K562 (cell line): Measurements from ENCODE around the gene CRKL. TPM values are rescaled to one million over a fixed set of nuclear protein-coding genes. Genes with fewer than 3 reads are reported as not detected.

ENCODE experiments used
- BHLHE40 ChIP-seq: IDR thresholded peaks from 2 replicates; pipeline ENCODE4 v1.6.1; 2011; ENCODE audit warnings: low read length, improper control_type of control experiment
- CEBPG ChIP-seq, 3 experiments: fragments of 200-800 bp in 1 of 3; sonication (Bioruptor generic) in 1 of 3; sonication (generic) in 1 of 3; formaldehyde crosslinking in 1 of 3; IDR thresholded peaks in 2 of 3; conservative IDR thresholded peaks in 1 of 3; 2 replicates each; pipeline versions ENCODE4 v1.6.1 to v1.8.0; 2016 to 2022; ENCODE audit warnings: missing compliant biosample characterization in 2 of 3, missing genetic modification characterization in 2 of 3, mild to moderate bottlenecking in 1 of 3, missing genetic modification reagents in 1 of 3
- HDAC3 ChIP-seq: fragments of 450-650 bp; IDR thresholded peaks from 2 replicates; pipeline ENCODE4 v1.6.1; 2018; ENCODE audit warnings: borderline replicate concordance, mild to moderate bottlenecking, moderate library complexity; ENCODE audit not compliant: partially characterized antibody
- HDAC6 ChIP-seq: IDR thresholded peaks from 2 replicates; pipeline ENCODE4 v1.6.1; 2012; ENCODE audit warnings: low read depth, mild to moderate bottlenecking, control low read depth, inconsistent platforms, low read length, moderate library complexity
- HMG20B ChIP-seq: fragments of 250-450 bp; sonication (Bioruptor Pico); IDR thresholded peaks from 2 replicates; pipeline ENCODE4 v1.5.0; 2021; ENCODE audit warnings: mild to moderate bottlenecking
- KLF1 ChIP-seq: fragments of 450-650 bp; IDR thresholded peaks from 2 replicates; pipeline ENCODE4 v1.6.1; 2016; ENCODE audit warnings: missing genetic modification characterization, missing compliant biosample characterization
- LEF1 ChIP-seq: fragments of 450-650 bp; IDR thresholded peaks from 2 replicates; pipeline ENCODE4 v1.6.1; 2016; ENCODE audit warnings: mild to moderate bottlenecking
- MCM3 ChIP-seq: fragments of 450-650 bp; IDR thresholded peaks from 2 replicates; pipeline ENCODE4 v1.6.1; 2016
- POLR3A ChIP-seq: IDR thresholded peaks from 2 replicates; pipeline ENCODE4 v1.6.1; 2011; ENCODE audit warnings: borderline replicate concordance, mild to moderate bottlenecking, moderate library complexity; ENCODE audit not compliant: insufficient read length, insufficient read depth; ENCODE audit errors: extremely low read depth
- RCOR1 ChIP-seq, 2 experiments: IDR thresholded peaks; 2 replicates each; pipeline ENCODE4 v1.6.1; 2012; ENCODE audit warnings: low read depth in 2 of 2, low read length in 2 of 2, borderline replicate concordance in 1 of 2, improper control_type of control experiment in 1 of 2
- SMAD1 ChIP-seq: fragments of 150-350 bp; IDR thresholded peaks from 2 replicates; pipeline ENCODE4 v1.6.1; 2014; ENCODE audit warnings: low read length, low read depth; ENCODE audit not compliant: partially characterized antibody
- SMARCC2 ChIP-seq: fragments of 450-650 bp; IDR thresholded peaks from 2 replicates; pipeline ENCODE4 v1.6.1; 2017; ENCODE audit warnings: antibody characterized with exemption, moderate library complexity, mild to moderate bottlenecking, low read depth
- SMARCE1 ChIP-seq: fragments of 450-650 bp; IDR thresholded peaks from 2 replicates; pipeline ENCODE4 v1.7.1; 2016; ENCODE audit warnings: mild to moderate bottlenecking
- SOX6 ChIP-seq: fragments of 450-650 bp; IDR thresholded peaks from 2 replicates; pipeline ENCODE4 v1.6.1; 2014; ENCODE audit warnings: mild to moderate bottlenecking
- STAT5B ChIP-seq: fragments of 250-450 bp; sonication (Bioruptor Pico); IDR thresholded peaks from 2 replicates; pipeline ENCODE4 v1.8.0; 2021; ENCODE audit warnings: mild to moderate bottlenecking, inconsistent platforms
- TGIF2 ChIP-seq: sonication (generic); formaldehyde crosslinking; IDR thresholded peaks from 2 replicates; pipeline ENCODE4 v1.8.1; 2022; ENCODE audit warnings: mild to moderate bottlenecking, missing genetic modification reagents, moderate library complexity
- ZBTB7A ChIP-seq: IDR thresholded peaks from 2 replicates; pipeline ENCODE4 v1.6.1; 2011; ENCODE audit warnings: low read depth, mild to moderate bottlenecking, low read length, moderate library complexity, borderline replicate concordance; ENCODE audit not compliant: control insufficient read depth
- ZC3H4 ChIP-seq: sonication (generic); formaldehyde crosslinking; IDR thresholded peaks from 2 replicates; pipeline ENCODE4 v1.9.0; 2021; ENCODE audit warnings: missing genetic modification reagents, borderline replicate concordance
- polyA plus RNA-seq, 8 experiments: library from polyadenylated mRNA; depleted of rRNA in 4 of 8; stranded (reverse) in 5 of 8; unstranded in 3 of 8; fragments of >200 nt; fragmentation: Nextera tagmentation in 2 of 8; fragmentation: Illumina TruSeq in 1 of 8; extraction: Ambion mirVana in 2 of 8; extraction: Trizol in 1 of 8; gene quantifications; 2 replicates each; pipeline versions ENCODE4 v1.2.1 to v1.2.3, GENCODE V29; 2011 to 2014; ENCODE audit warnings: inconsistent platforms in 1 of 8, missing spikeins in 1 of 8
- total RNA-seq, 7 experiments: library from RNA; depleted of rRNA in 6 of 7; stranded (reverse); fragments of >200 nt in 6 of 7; fragmentation: Illumina TruSeq in 2 of 7; extraction: Trizol in 2 of 7; gene quantifications; 2 replicates each; pipeline versions ENCODE4 v1.2.1 to v1.2.3, GENCODE V29; 2011 to 2021; ENCODE audit warnings: low replicate concordance in 1 of 7
- TF ChIP-seq, protein P1 (sequence below): IDR thresholded peaks from 2 replicates; pipeline ENCODE4 v1.6.1; 2011; ENCODE audit not compliant: insufficient read length; ENCODE audit errors: extremely low read depth
- TF ChIP-seq, protein P2 (sequence below): fragments of 450-650 bp; formaldehyde crosslinking; IDR thresholded peaks from 2 replicates; pipeline ENCODE4 v1.4.0; 2022; ENCODE audit warnings: missing genetic modification characterization
- TF ChIP-seq, protein P3 (sequence below): fragments of 200-800 bp; sonication (Bioruptor generic); IDR thresholded peaks from 2 replicates; pipeline ENCODE4 v1.6.1; 2017; ENCODE audit warnings: missing genetic modification characterization, missing compliant biosample characterization
- TF ChIP-seq, protein P4 (sequence below): fragments of 450-650 bp; IDR thresholded peaks from 2 replicates; pipeline ENCODE4 v1.6.1; 2016; ENCODE audit warnings: missing biosample characterization, missing genetic modification characterization

CRKL gene
- total and polyA plus RNA-seq, 9 of the 15 experiments (the other 6 are each of a cell fraction or from before 2014, with no cell fraction given): 100 to 263 (median 124) TPM

DNA sequence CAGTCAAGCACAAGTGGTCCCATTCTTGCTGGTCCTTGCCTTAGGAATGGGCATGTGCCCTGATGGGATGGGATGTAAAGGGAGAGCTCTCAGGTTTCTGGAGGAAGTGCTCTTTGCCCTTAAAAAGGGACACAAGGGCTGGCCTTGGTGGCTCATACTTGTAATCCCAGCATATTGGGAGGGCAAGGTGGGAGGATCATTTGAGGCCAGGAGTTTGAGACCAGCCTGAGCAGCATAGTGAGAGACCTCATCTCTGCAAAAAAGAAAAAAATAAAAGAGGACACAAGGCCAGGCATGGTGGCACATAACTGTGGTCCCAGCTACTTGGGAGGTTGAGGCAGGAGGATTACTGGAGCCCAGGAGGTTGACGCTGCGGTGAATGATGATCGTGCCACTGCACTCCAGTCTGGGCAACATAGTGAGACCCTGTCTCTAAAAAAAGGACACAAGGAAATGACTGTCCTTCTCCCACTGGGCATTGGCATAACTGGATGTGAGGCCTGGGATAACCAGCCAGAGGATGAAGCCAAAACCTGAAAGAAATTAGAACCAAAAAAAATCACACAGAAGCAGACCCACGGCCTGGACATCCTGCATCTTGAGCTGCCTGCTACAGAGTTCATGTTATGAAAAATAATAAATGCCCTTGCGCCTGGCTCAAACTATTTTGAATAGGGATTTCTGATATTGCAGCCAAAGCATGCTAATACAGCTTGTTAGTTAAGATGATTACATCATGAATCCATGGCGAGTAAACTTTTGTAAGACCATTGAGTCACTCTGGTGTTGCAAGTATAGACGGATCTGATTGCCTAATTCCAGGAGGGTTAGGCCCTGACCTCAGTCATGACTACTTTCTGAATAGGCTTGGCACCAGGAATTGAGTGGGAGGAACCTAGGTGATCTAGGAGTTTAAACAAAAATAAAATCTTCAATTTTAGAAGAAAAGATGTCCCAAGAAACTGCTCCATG, 12.9 kb upstream of the CRKL start (continued):
- TF ChIP-seq ZBTB7A: no peak
- no peak for TF ChIP-seq POLR3A
- TF ChIP-seq, protein P1, sequence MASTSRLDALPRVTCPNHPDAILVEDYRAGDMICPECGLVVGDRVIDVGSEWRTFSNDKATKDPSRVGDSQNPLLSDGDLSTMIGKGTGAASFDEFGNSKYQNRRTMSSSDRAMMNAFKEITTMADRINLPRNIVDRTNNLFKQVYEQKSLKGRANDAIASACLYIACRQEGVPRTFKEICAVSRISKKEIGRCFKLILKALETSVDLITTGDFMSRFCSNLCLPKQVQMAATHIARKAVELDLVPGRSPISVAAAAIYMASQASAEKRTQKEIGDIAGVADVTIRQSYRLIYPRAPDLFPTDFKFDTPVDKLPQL: no peak
- TF ChIP-seq STAT5B (CRISPR knock-in tag): no peak
- TF ChIP-seq HDAC6: no peak
- TF ChIP-seq HMG20B (CRISPR knock-in tag): no peak
- TF ChIP-seq SMARCE1: peak; percentile 71; the same call in 1 of the 2 replicates
- TF ChIP-seq TGIF2 (CRISPR knock-in tag): no peak
- TF ChIP-seq, protein P2, sequence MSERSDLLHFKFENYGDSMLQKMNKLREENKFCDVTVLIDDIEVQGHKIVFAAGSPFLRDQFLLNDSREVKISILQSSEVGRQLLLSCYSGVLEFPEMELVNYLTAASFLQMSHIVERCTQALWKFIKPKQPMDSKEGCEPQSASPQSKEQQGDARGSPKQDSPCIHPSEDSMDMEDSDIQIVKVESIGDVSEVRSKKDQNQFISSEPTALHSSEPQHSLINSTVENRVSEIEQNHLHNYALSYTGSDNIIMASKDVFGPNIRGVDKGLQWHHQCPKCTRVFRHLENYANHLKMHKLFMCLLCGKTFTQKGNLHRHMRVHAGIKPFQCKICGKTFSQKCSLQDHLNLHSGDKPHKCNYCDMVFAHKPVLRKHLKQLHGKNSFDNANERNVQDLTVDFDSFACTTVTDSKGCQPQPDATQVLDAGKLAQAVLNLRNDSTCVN (CRISPR knock-in tag): 0 out of 2 replicates have a peak, but pooled peaks have one; percentile 28
- 0 out of 2 replicates have a peak, but pooled peaks have one; percentile 73 for TF ChIP-seq ZC3H4 (CRISPR knock-in tag)
- TF ChIP-seq BHLHE40: peak; percentile 3; the same call in 1 of the 2 replicates
- peak; percentile 57 for TF ChIP-seq KLF1 (tag)
- TF ChIP-seq MCM3: peak; percentile 50; the same call in 1 of the 2 replicates
- TF ChIP-seq, protein P3, sequence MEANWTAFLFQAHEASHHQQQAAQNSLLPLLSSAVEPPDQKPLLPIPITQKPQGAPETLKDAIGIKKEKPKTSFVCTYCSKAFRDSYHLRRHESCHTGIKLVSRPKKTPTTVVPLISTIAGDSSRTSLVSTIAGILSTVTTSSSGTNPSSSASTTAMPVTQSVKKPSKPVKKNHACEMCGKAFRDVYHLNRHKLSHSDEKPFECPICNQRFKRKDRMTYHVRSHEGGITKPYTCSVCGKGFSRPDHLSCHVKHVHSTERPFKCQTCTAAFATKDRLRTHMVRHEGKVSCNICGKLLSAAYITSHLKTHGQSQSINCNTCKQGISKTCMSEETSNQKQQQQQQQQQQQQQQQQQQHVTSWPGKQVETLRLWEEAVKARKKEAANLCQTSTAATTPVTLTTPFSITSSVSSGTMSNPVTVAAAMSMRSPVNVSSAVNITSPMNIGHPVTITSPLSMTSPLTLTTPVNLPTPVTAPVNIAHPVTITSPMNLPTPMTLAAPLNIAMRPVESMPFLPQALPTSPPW (CRISPR knock-in tag): no peak
- peak; percentile 55 for TF ChIP-seq SOX6
- no peak for TF ChIP-seq HDAC3
- TF ChIP-seq, protein P4, sequence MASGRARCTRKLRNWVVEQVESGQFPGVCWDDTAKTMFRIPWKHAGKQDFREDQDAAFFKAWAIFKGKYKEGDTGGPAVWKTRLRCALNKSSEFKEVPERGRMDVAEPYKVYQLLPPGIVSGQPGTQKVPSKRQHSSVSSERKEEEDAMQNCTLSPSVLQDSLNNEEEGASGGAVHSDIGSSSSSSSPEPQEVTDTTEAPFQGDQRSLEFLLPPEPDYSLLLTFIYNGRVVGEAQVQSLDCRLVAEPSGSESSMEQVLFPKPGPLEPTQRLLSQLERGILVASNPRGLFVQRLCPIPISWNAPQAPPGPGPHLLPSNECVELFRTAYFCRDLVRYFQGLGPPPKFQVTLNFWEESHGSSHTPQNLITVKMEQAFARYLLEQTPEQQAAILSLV (tag): peak; percentile 88
- TF ChIP-seq LEF1: no peak
- TF ChIP-seq SMAD1: peak; percentile 86
- TF ChIP-seq SMARCC2: peak; percentile 61; the same call in 1 of the 2 replicates
- TF ChIP-seq CEBPG (CRISPR knock-in tag; IDR thresholded peaks at IDR 0.05): peak; percentile 84
- peak; percentile 100 for TF ChIP-seq CEBPG (tag; conservative IDR thresholded peaks at IDR 0.05 in 1 of 2, IDR thresholded peaks at IDR 0.05 in 1 of 2)
- TF ChIP-seq RCOR1 (IDR thresholded peaks at IDR 0.05; ENCODE audit: borderline replicate concordance in 1 of 2, low read depth in 2 of 2, low read length in 2 of 2): peak in 1 of 2 experiments; percentile 51; a peak in 1 of 4 replicates
